Measurements from ENCODE around the gene TAAR9. TPM values are rescaled to one million over a fixed set of nuclear protein-coding genes. Genes with fewer than 3 reads are reported as not detected.
"Not testable (repeated sequence)": the region's sequence is repeated elsewhere in the genome, so short reads cannot be mapped to it uniquely, and the experiment has no call there.

Gene TAAR9
- total RNA-seq, 4 donors from 2014 or later: not detected

DNA sequence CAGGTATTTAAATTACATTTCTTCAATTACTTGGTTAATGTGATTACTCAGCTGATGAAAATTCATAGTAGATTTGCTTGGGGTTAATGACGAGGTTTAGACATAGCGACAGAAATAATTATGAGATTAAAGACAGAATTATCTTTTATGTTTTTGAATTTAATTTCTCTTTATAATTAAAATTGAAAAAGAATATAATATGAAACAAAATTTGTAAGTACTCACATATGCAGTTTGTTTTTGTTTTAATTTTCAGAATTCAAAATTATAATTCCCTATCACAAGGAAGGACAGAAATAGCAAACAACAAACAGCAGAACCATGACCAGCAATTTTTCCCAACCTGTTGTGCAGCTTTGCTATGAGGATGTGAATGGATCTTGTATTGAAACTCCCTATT is 14.3 kb downstream of the TAAR9 start, which contains the start of gene TAAR8:
TAAR8 (plus strand) TSS at position 301 of the 400 bp plus-strand sequence; CDS start at position 322, 21 bp downstream.
- DNase-seq: no peak
- Histone ChIP-seq H3K27ac (no peak within 1 kb of the TSS), H3K27me3 (no peaks in the 10 kb centered on the region), H3K36me3 (no peaks in the 10 kb centered on the region), H3K9me3 (no peaks in the 10 kb centered on the region), H3K4me3 (no peak within 1 kb of the TSS), H3K4me1 (no peaks in the 10 kb centered on the region)
- TF ChIP-seq POLR2A (IDR thresholded peaks at IDR 0.05): no peak
- TF ChIP-seq, protein P1, sequence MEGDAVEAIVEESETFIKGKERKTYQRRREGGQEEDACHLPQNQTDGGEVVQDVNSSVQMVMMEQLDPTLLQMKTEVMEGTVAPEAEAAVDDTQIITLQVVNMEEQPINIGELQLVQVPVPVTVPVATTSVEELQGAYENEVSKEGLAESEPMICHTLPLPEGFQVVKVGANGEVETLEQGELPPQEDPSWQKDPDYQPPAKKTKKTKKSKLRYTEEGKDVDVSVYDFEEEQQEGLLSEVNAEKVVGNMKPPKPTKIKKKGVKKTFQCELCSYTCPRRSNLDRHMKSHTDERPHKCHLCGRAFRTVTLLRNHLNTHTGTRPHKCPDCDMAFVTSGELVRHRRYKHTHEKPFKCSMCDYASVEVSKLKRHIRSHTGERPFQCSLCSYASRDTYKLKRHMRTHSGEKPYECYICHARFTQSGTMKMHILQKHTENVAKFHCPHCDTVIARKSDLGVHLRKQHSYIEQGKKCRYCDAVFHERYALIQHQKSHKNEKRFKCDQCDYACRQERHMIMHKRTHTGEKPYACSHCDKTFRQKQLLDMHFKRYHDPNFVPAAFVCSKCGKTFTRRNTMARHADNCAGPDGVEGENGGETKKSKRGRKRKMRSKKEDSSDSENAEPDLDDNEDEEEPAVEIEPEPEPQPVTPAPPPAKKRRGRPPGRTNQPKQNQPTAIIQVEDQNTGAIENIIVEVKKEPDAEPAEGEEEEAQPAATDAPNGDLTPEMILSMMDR (IDR thresholded peaks at IDR 0.05): no peak

DNA sequence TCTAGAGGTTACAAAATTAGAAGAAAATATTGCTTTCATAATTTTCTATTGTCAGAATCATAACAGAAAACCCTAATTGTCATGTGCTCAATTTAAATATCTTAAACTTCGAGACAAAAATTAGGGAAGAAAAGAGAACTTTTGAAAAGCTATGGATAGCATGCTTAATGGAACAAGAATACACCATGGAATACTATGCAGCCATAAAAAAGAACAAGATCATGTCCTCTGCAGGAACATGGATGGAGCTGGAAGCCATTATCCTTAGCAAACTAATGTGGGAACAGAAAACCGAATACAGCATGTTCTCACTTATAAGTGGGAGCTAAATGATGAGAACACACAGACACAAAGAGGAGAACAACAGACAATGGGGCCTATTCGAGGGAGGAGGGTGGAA is 22.0 kb downstream of the TAAR9 start:
- not testable (repeated sequence) for H3K27me3 ChIP-seq, H3K4me1 ChIP-seq, H3K4me3 ChIP-seq, H3K9me3 ChIP-seq, H3K36me3 ChIP-seq, DNase-seq, H3K27ac ChIP-seq

DNA sequence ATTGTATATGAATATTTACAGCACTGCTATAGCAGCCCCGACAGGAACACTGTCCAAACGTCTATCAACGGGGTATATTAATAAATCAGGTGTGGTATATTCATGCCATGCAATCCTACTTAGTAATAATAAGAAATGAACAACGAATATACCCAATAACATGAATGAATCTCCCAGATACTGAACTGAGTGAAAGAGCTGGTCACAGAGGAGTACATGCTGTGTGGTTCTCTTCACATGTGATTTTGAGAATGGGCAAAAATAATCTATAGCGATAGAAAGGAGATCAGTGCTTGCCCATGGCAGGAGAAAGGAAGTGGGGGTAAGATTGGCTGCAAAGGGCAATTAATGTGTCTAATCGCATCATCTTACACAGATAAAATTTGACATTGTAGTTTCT is 28.3 kb downstream of the TAAR9 start:
- DNase-seq: no peak
- H3K36me3 ChIP-seq: no peaks in the 10 kb centered on the region
- TF ChIP-seq POLR2A (IDR thresholded peaks at IDR 0.05): no peak
- TF ChIP-seq, protein P1 (IDR thresholded peaks at IDR 0.05): no peak
- H3K4me3 ChIP-seq: no peak overlapping the region
- no peaks in the 10 kb centered on the region for H3K4me1 ChIP-seq
- H3K27me3 ChIP-seq: no peaks in the 10 kb centered on the region
- H3K9me3 ChIP-seq: no peaks in the 10 kb centered on the region
- H3K27ac ChIP-seq: no peak overlapping the region

DNA sequence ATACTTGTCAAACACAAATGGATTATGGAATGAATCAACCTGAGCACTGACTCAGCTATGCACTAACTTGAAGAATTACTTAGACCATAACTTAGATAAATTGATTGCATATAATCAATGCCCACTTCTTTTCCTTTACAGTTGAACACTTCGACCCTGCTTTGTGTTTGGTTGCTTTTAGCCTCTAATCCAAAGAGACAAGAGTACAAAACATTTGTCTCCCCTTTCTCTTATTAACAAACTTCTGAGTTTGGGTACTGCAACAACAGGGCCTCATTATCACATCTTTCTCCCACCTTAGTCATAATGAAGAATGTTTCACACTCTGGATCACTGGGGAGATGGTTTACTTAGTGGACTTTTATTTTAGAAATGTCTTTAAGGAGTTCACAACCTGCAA is 29.5 kb downstream of the TAAR9 start:
- TF ChIP-seq, protein P1 (IDR thresholded peaks at IDR 0.05): no peak
- TF ChIP-seq POLR2A (IDR thresholded peaks at IDR 0.05): no peak
- Histone ChIP-seq H3K4me3 (no peak overlapping the region), H3K27me3 (no peaks in the 10 kb centered on the region), H3K27ac (no peak overlapping the region), H3K36me3 (no peaks in the 10 kb centered on the region), H3K9me3 (no peaks in the 10 kb centered on the region), H3K4me1 (no peaks in the 10 kb centered on the region)
- no peak for DNase-seq

DNA sequence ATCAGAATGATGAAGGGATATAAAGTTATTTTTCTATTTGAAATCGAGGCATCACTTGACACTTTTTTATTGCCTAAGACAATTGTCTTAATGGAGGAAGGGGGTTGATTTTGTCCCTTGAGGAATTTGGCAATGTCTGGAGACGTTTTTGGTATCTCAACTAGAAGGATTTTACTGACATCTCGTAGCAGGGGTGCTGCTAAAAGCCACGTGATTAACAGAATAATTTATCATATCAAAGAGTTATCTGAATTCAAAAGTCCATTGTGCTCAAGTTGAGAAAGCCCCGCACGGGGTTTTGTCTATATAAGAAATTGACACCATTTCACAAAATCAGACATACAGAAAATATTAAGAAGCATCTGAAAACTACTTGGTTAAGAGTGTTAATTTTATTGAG is 30.5 kb downstream of the TAAR9 start:
- Histone ChIP-seq H3K4me3 (no peak overlapping the region), H3K27me3 (no peaks in the 10 kb centered on the region), H3K4me1 (no peaks in the 10 kb centered on the region), H3K9me3 (no peaks in the 10 kb centered on the region), H3K36me3 (no peaks in the 10 kb centered on the region), H3K27ac (no peak overlapping the region)
- TF ChIP-seq POLR2A (IDR thresholded peaks at IDR 0.05): no peak
- TF ChIP-seq, protein P1 (IDR thresholded peaks at IDR 0.05): no peak
- no peak for DNase-seq

DNA sequence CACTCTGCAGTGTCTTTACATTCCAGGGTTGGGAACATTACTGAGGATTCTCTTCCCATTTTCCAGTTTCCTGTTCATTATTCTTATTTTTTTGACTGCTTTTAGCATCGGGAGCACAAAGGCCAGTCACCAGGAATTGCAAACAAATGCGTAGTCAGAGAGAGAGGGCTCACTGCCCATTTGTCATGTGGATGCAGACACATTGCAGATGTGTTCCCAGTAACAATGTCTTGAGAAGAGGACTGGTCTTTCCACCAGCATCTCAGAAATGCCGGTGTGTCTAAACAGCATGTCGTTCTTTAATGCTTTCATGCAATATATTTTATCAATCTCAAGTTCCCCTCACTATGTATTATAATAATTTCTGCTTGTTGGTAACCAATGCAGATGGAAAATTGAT is 31.1 kb downstream of the TAAR9 start:
- Histone ChIP-seq H3K4me3 (no peak overlapping the region), H3K4me1 (no peaks in the 10 kb centered on the region), H3K9me3 (no peaks in the 10 kb centered on the region), H3K27me3 (no peaks in the 10 kb centered on the region), H3K27ac (no peak overlapping the region), H3K36me3 (no peaks in the 10 kb centered on the region)
- no peak for TF ChIP-seq POLR2A (IDR thresholded peaks at IDR 0.05)
- TF ChIP-seq, protein P1 (IDR thresholded peaks at IDR 0.05): no peak
- DNase-seq: no peak

Measured in Peyer's patch (tissue), 4 donors.